Measurements from ENCODE around the gene PTCD3.

PTCD3 gene

DNA sequence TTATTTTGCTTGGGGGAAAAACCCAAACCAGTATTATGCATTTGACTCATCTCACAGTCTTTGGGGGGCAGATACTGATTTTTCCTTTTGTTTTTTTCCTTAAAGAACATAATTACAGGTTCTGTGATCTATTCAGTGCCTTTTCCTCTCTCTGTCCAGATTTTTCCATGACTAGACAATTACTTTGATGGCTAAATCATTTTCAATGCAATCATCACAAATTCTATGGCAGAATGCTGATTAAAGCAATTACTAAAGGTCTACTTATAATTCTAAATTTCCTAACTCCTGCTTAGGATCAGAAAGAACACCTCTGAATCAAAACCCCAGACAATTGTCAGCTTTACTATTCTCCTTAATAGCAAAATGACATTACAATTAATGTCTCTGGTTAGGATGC is 39.1 kb upstream of the PTCD3 start:
- Histone ChIP-seq H3K27ac (replicated peaks) (no peak overlapping the region), H3K27me3 (ENCODE audit: insufficient read depth, poor library complexity, severe bottlenecking) (no peaks in the 10 kb centered on the region), H3K4me3 (replicated peaks; ENCODE audit: insufficient read depth, low read length) (no peak overlapping the region)
- TF ChIP-seq, protein P1, sequence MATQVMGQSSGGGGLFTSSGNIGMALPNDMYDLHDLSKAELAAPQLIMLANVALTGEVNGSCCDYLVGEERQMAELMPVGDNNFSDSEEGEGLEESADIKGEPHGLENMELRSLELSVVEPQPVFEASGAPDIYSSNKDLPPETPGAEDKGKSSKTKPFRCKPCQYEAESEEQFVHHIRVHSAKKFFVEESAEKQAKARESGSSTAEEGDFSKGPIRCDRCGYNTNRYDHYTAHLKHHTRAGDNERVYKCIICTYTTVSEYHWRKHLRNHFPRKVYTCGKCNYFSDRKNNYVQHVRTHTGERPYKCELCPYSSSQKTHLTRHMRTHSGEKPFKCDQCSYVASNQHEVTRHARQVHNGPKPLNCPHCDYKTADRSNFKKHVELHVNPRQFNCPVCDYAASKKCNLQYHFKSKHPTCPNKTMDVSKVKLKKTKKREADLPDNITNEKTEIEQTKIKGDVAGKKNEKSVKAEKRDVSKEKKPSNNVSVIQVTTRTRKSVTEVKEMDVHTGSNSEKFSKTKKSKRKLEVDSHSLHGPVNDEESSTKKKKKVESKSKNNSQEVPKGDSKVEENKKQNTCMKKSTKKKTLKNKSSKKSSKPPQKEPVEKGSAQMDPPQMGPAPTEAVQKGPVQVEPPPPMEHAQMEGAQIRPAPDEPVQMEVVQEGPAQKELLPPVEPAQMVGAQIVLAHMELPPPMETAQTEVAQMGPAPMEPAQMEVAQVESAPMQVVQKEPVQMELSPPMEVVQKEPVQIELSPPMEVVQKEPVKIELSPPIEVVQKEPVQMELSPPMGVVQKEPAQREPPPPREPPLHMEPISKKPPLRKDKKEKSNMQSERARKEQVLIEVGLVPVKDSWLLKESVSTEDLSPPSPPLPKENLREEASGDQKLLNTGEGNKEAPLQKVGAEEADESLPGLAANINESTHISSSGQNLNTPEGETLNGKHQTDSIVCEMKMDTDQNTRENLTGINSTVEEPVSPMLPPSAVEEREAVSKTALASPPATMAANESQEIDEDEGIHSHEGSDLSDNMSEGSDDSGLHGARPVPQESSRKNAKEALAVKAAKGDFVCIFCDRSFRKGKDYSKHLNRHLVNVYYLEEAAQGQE (IDR thresholded peaks at IDR 0.05; ENCODE audit: insufficient replicate concordance, low read depth), result no peak
- no peak for TF ChIP-seq SPI1 (IDR thresholded peaks at IDR 0.05; ENCODE audit: borderline replicate concordance, low read depth)
- no peak for DNase-seq (ENCODE audit: low read depth in 1 of 2, low spot score in 1 of 2)

DNA sequence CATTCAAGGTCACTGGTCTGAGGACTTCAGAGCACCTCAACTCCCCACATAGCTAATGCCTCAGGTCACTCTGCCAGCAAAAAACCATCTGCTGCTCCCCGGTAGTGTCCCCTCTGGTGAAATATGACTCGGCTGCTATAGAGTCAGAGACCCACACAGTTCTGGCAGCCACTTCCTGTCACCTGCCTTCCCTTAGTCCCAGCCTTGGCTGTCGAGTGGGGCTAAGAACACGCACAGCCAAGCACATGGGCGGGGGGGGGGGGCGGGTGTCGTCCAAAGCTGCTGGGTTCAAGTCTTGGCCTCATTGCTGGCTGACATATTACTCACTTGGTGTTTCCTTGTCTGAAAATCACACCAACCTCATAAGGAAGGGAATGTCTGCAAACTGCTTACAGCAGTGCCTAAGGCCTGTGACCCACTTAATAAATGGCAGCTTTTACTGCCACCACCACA is 37.9 kb upstream of the PTCD3 start:
- no peaks in the 10 kb centered on the region for H3K27me3 ChIP-seq (ENCODE audit: insufficient read depth, poor library complexity, severe bottlenecking)
- no peak overlapping the region for H3K27ac ChIP-seq (replicated peaks)
- DNase-seq (ENCODE audit: low read depth in 1 of 2, low spot score in 1 of 2), result no peak
- TF ChIP-seq, protein P2, sequence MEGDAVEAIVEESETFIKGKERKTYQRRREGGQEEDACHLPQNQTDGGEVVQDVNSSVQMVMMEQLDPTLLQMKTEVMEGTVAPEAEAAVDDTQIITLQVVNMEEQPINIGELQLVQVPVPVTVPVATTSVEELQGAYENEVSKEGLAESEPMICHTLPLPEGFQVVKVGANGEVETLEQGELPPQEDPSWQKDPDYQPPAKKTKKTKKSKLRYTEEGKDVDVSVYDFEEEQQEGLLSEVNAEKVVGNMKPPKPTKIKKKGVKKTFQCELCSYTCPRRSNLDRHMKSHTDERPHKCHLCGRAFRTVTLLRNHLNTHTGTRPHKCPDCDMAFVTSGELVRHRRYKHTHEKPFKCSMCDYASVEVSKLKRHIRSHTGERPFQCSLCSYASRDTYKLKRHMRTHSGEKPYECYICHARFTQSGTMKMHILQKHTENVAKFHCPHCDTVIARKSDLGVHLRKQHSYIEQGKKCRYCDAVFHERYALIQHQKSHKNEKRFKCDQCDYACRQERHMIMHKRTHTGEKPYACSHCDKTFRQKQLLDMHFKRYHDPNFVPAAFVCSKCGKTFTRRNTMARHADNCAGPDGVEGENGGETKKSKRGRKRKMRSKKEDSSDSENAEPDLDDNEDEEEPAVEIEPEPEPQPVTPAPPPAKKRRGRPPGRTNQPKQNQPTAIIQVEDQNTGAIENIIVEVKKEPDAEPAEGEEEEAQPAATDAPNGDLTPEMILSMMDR (IDR thresholded peaks at IDR 0.05; ENCODE audit: insufficient read depth, low read length), result no peak
- no peak for TF ChIP-seq GABPA (IDR thresholded peaks at IDR 0.05; ENCODE audit: low read depth)
- TF ChIP-seq, protein P1 (IDR thresholded peaks at IDR 0.05; ENCODE audit: insufficient replicate concordance, low read depth), result no peak
- TF ChIP-seq SPI1 (IDR thresholded peaks at IDR 0.05; ENCODE audit: borderline replicate concordance, low read depth), result no peak
- no peak for TF ChIP-seq POLR2AphosphoS5 (IDR thresholded peaks at IDR 0.05; ENCODE audit: low read depth)
- no peak overlapping the region for H3K4me3 ChIP-seq (replicated peaks; ENCODE audit: insufficient read depth, low read length)

DNA sequence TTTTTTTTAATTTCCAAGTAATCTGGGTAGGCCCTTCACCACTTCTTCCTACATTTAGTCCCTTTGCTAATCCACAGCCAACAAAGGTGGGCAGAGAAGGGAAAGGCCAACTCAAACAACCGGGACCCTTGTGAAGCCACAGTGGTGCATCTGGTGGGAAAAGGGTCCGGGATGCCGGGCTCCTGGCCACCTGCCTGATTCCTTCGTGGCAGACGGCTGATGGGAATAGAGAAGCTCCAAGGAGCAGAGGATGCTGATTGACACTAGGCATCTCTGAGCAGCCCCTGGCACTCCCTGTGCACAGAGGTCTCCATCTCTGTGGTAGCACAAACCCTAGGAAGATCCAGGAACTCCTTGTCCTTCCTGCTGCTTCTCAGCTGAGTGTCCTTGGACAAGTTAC is 37.4 kb upstream of the PTCD3 start:
- DNase-seq (ENCODE audit: low read depth in 1 of 2, low spot score in 1 of 2), result no peak
- no peak overlapping the region for H3K27ac ChIP-seq (replicated peaks)
- no peak for TF ChIP-seq SPI1 (IDR thresholded peaks at IDR 0.05; ENCODE audit: borderline replicate concordance, low read depth)
- no peak for TF ChIP-seq POLR2AphosphoS5 (IDR thresholded peaks at IDR 0.05; ENCODE audit: low read depth)
- no peak for TF ChIP-seq GABPA (IDR thresholded peaks at IDR 0.05; ENCODE audit: low read depth)
- TF ChIP-seq, protein P2 (IDR thresholded peaks at IDR 0.05; ENCODE audit: insufficient read depth, low read length), result no peak
- TF ChIP-seq, protein P1 (IDR thresholded peaks at IDR 0.05; ENCODE audit: insufficient replicate concordance, low read depth), result no peak
- no peak overlapping the region for H3K4me3 ChIP-seq (replicated peaks; ENCODE audit: insufficient read depth, low read length)
- no peaks in the 10 kb centered on the region for H3K27me3 ChIP-seq (ENCODE audit: insufficient read depth, poor library complexity, severe bottlenecking)

Data from HL-60 (cell line).